Loucy (cell line): ENCODE measurements around the gene DNAH17.

Experiments
- CTCF ChIP-seq: fragments of 200-600 bp; sonication (generic); conservative IDR thresholded peaks from 2 replicates; pipeline ENCODE4 v1.5.1; 2014; ENCODE audit warnings: mild to moderate bottlenecking, antibody characterized with exemption, low read length
- EZH2phosphoT487 ChIP-seq: fragments of 200-600 bp; IDR thresholded peaks from 2 replicates; pipeline ENCODE4 v1.6.1; 2018; ENCODE audit warnings: antibody characterized with exemption, mild to moderate bottlenecking, moderate library complexity, borderline replicate concordance

- no peak for TF ChIP-seq CTCF
- TF ChIP-seq EZH2phosphoT487 = no peak
Measured at GRCh38 chr17:78377858-78378224, 199.4 kb downstream of the DNAH17 start.
